CD4-positive, alpha-beta T cell treated with Interleukin-17A for 1 hour (primary cell): ENCODE results near the gene EVX2.

Experiments used
- DNase-seq: peaks from one replicate; pipeline ENCODE4 v3.0.0-alpha.2; 2020

The EVX2 gene

DNA sequence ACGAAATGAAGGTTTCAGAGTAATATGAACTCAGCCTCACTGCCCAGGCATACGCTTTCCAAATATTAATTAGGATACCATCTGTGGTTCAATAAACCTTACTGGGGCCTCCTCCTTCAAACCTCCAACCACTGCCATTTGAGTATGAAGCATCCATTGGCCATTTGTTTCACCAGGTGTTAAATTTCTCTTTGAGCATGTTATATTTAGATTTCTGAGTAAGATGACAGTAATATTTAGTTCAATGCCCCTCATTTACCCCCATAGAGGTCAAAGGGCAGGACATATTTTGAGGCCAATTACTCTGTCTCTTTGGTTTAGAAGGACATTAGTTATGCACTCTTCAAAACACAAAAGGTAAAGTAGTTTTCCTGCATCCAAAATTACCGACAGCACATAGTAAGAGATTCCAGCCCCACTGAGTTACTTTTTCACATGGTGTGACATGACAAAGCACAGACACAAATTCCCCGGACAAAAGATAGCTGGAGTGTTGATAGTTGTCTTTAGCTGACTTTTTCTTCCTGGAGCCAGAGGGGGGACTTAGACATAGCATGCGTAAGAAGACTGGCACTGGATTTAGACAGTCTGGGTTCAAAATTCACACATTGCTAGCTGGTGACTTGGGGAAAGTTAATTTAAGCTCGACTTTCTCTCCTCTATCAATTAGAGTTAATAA is 48.6 kb downstream of the EVX2 start:
- no peak for DNase-seq

- DNase-seq: no peak
Measured at GRCh38 chr2:176027806-176028205, 56.0 kb downstream of the EVX2 start.
